ENCODE measurements around the gene ADAM19.
A peak's percentile ranks its signal among the peaks of the same experiment; 100 is the strongest.

ADAM19 gene

DNA sequence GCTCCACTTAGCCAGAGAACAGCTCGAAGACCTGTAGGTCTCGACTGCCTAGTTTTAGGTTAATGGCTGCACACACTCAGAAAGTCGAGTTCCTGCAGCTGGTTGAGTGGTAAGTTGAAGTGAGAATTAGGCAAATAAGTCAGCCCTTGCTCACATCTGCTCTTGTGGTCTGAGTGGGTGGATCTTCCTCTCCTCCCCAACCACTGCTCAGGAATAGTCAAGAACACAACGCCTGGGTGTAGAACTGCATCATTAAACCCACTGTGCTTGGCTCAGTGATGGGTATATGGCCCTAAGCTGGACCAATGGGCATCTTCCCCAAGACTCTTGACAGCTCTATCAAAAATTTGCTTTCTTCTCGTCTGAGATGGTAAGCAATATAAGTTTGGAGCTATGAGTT, 20.9 kb upstream of the ADAM19 start:
- peak; percentile 26 for DNase-seq (ENCODE audit: low read depth)

DNA sequence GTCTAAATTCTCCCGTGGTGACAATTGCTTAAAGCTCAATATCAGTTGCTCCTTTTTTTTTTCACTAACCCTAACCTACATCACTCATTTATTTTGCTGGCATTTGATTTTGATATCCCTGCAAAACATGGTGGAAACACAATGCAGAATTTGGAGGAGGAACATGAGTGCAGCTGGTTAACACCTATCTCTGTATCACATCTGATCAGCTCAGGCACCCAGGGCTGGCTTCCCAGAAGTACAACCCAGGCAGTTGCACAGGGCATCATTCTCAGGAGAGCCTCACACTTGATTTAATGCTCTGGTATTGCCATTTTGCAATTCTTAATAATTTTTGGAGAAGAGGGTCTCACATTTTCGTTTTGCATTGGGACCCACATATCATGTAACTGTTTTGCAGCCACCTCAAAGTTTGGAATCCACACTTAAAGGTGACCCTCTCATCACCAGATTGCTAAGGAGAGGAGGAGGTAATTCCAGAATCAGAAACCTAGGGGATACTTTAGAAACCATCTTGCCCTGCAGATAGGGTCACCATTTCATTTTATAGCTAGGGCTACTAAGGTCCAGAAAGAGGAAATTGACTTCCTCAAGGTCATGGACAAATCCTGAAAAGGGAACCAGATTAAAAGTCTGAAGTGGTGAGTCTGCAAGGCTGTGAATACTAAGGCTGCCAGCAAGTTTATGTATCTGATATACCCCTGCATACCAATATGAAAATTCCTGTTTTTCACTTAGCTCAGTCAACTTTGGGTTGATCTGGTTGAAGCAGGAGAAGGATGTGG, 19.3 kb upstream of the ADAM19 start:
- no peak for DNase-seq (ENCODE audit: low read depth)

DNA sequence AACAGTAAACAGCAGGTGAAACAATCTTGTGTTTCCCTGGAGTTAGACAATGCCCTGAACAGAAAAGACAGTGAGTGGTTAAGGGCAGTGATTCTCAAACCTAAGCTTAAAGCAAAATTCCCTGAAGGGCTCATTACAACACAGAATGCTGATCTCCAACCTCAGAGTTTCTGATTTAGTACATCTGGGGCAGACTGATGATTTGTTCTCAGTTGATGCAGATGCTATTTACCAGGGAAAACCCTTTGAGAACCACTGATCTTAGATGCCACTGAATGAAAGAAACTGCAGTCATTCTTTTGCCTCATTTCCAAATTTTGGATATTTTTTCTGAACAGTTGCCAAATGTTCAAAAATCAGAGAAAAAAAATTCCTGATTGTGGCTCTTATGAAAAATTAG, 18.7 kb upstream of the ADAM19 start:
- DNase-seq (ENCODE audit: low read depth) = peak; percentile 36

DNA sequence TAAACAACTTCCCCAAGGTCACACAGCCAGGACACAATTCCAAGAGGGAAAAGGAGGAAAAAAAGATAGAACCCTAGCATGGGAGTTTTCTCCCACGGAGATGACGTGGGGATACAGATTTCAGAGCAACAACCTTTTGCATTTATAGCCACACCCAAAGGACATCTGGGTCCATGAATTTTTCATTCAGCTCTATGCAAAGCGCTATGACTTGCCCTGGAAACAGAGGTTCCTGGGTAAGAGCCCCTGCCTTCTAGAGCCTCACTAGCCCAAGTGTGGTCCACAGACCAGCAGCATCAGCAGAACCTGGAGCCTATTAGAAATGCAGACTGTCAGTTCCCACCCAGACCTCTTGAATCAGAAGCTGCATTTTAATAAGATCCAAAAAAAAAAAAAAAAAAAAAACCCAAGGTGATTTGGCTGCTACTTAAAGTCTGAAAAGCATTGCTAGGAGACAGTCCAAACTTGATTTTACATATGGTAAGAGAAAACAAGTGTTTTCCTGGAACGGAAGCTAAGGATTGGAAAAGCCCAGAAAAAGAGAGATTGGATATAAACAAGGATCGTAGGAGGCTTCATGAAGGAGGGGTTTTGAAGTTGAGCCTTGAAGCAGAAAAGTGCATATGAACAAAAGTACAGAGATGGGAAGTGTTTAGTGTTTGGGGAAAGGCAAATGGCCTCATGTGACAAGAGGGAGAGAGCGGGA, 17.6 kb upstream of the ADAM19 start:
- no peak for DNase-seq (ENCODE audit: low read depth)

DNA sequence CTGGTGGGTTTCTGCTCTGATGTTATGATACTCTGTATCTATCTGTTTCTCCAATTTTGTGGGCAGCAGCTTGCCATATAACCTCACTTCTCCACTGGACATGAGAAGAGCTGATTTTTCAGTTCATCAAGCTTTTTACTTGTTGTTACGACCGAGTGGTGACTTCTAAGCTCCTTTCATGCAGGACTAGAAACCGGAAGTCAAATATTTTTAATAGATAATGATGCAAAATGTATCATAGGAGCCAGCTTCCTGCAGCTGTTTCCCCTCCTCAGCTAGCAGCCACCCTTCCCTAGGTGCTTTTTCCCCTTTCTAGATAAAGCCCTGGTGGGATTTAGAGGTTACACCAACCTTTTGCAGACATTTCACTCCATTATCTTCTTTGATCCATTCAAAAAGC, 17.0 kb upstream of the ADAM19 start:
- no peak for DNase-seq (ENCODE audit: low read depth)

DNA sequence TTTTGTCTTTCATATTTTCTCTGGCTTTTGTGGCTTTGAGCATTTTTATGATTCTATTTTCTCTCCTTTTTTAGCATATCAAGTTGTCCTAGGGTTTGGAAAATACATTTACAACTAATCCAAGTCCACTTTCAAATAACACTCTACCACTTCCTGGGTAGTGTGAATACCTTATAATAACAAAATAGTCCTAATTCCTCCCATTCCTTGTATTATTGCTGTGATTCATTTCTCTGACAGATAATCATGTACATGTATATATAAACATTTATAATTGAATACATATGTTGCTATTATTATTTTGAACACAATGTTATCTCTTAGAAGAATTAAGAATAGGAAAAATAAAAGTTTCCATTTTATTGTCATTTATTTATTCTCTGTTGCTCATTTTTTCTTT, 14.9 kb upstream of the ADAM19 start:
- no peak for DNase-seq (ENCODE audit: low read depth)

DNA sequence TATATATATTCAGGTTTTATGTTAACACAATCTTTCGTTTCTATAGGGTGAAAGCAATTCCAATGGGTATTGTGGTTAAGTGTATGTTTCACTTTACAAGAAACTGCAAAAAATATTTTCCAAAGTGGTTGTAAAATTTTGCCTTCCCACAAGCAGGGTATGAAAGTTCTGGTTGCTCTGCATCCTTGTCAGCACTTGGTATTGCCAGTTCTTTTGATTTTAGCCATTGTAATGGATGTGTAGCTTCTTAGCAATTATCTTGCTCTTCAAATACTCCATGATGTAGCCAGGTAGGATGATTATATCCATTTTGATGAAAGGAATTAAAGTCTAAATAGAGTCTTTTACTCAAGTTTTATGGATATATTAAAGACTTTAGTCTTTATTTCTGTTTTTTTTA, 9.1 kb upstream of the ADAM19 start:
- no peak for DNase-seq (ENCODE audit: low read depth)

DNA sequence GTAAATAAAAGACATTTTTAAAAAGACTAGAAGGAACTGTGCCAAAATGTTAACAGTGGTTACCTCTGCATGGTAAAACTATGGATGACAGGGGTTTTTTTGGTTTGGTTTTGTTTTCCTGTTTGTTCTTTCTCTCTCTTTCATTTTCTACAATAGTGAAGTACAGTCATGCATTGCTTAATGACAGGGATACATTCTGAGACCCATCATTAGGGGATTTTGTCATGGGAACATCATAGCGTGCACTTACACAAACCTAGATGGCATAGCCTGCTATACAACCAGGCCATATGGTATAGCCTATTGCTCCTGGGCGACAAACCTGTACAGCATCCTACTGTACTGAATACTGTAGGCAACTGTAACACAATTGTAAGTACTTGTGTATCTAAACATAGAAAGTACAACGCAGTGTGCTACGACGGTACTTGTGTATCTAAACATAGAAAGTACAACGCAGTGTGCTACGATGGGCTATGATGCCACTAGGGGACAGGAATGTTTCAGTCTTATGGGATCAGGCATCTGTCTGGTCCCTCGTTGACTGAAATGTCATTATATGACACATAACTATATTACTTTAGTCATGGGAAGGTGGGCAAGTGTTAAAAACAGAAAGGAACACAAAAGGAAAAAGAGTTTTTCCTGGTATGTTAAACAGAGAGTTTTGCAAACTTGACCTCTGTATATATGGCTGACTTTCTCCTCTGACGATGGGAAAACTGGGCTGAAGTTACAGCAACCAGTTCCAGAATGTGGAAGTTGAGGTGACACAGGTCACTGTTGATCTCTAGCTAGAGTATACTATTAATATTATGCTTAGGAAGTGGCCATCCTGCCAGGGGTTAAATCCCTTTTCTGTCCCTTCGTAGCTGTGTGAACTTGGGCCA, 7.4 kb upstream of the ADAM19 start:
- DNase-seq (ENCODE audit: low read depth) = no peak

DNA sequence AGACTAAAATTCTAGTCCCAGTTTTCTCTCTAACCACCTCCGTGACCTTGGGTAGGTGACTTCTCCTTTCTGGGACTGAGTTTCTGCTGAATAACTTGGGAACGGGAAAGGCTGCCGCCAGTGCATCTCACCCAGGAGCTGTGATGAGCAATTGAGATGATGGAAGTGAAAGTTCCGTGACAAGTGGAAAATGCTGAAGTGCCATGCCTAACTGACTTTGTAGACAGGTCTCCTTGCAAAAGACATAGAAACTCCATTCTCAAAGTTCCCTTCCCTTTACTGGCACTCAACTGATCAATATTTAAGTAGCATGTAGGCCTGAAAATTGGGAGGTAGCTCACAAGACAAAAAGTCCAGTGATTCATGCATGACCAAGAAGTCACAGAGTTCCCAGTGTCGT, 6.3 kb upstream of the ADAM19 start:
- no peak for DNase-seq (ENCODE audit: low read depth)

DNA sequence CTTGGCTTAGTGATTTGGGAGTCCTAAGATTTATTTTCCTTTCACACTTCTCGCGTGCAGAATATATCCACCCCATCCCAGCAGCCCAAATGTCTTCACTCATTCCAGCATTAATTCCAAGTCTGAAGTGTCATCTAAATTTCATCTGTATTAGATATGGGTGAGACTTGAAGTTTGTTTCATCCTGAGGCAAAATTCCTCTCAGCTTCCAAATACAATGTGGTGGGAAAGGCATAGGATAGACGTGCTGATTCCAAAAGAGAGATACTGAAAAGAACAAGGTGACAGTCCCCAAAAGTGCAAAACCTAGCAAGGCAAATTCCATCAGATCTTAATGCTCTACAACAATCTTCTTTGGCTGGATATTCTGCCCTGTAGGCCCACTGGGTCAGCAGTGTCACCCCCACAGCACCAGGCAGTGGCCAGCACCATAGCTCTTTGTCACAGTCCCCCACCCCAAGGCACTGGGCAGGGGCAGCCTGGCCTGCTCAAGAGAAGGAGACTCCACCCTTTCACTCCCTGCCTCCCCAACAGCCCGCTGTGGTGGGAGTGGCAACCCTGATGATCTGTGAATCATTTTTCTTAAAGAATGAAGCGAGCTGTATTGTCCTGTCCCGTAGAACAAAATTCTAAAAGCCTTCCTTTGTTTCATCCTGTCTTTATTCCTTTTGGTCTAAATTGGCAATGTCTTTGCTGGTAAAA, 2.7 kb upstream of the ADAM19 start:
- DNase-seq (ENCODE audit: low read depth) = no peak

DNA sequence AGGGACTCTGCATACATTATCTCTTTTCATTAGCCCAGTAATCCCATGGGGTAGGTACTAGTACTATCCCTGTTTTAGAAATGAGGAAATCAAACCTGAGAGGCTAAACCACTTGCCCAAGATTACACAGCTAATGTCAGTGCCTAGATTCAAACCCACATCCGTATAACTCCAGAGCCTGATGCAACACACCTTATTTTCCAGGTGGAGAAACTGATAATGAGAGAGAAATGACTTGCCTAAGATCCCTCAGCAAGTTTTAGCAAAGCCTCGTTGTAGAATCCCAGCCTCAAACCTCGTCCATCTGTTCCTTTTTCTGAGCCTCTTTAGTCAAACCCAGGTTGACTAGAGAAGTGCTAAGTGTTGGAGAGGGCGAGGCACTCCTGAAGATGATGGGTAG, 1.1 kb upstream of the ADAM19 start:
- no peak for DNase-seq (ENCODE audit: low read depth)

DNA sequence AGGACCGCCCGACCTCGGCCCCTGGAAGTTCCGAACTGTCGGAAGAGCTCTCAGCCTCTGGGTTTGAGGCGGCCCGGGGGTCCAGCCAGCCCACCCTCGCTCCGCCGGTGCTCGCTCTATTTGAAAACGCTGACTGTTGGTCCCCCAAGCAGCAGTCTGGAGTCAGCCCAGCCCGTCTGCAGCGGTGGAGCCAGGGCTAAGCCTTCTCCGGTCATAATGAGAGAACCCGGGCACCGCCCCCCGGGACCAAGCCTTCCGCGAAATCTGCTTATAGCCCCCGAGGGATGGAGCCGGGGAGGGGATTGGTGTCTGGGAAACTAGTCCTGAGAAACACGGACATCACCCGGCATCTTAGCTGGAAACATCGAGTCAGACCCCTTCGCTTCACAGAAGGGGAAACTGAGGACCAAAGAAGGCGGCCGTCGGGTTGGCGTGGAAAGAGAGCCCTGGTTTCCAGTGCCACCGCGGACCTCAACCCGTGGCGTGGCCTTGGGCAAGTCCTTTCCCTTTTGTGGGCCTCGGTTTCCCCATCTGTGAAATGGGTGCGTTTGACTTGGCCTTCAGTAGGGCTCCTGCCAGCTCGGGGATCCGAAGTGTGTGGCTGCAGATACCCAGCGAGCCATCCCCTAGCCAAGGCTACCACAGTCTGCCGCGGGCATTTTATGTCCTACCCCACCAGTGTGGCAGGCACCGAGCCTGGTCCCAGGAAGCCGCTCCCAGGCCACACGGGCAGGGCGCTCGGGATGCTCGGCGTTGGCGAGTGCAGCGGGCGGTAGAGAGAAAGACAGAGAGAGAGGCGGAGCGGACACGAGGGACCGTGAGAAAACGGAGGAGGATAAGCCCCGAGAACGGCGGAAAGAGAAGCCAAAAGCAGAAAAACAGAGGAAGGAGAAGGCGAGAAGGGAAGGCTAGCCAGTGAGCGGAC, 857 bp downstream of the ADAM19 start:
- peak; percentile 63 for DNase-seq (ENCODE audit: low read depth)

DNA sequence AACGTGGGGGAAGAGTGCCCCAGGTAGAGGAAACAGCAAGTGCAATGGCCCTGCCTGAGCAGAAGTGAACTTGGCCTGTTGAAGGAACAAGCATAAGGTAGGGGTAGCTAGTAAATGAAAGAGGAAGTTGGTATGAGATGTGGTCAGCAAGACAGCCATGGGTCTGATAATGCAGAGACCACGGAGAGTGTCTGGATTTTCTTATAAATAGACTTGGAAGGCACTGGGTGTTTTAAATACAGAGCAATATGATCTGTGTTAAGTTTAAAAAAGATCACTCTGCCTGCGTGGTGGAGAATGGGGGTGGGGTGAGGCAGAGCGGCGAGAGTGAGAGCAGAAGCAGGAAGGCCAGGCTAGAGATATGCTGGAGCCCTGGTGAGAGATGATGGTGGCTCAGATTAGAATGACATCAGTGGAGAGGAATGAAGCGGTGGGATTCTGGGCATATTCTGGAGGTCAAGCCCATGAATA, 4.2 kb downstream of the ADAM19 start:
- DNase-seq (ENCODE audit: low read depth) = peak; percentile 85

DNA sequence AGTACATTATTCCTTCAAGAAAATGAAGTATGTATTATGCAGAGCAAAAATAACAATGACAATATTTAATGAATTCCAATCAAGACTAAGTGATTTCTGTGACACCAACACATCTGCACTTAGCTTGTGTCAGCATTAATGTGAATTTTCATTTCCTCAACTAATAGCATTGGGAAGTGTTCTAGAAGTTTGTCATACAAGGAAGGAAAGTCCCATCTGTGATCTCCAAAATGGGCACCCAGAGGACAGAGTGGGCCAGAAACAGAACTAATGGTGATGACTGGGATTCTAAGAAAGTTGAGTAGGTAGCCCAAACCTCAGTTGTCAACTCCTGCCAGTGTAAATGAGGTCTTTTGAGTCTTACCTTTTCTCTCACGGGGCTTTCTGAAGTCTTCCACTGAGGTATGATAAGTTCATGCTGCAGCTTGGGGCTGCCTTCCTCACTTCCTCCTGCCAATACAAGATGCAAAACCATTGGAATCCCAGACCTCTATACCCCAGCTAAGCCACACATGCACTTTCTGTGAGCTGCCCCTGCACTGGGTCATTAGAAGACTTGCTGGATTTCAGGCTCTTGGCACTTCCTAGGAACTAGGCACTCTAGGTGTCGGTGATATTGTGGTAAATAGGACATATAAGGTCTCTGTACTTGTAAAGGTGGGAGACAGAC, 4.9 kb downstream of the ADAM19 start:
- DNase-seq (ENCODE audit: low read depth) = no peak

DNA sequence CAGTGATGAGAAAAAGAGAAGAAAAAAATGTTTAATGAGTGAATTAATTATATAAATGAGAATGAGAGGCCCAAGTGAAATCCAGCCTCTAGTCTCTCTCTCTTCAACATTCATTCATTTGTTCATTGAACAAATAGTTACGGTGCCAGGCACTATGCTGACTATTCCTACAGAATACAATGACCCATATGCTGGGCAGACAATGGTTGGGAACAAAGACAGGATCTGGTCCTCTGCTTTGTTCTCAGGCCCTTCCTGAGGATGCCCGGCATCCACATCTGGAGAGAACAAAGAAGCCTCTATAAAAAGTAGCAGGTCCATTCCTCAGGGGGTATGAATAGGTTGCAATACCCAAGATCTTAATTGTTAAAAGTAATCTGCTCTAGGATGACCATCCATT, 6.9 kb downstream of the ADAM19 start:
- DNase-seq (ENCODE audit: low read depth) = no peak

DNA sequence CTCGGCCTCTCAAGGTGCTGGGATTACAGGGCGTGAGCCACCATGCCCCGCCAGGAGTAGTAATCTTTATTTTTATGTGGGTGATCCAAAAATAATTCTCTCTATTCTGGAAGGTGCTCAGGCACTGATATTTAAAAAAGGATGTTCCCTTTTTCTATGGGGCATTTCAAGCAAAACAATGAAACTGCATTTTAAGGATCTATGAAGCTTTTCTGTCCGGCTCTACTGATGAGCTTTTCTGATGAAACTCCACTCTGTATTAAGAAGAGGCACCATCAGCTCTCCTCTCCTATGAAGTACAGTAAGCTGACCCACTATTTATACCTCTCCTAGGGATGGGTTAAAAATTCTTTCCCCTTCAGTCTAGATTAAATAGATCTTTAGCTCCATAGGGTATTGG, 7.4 kb downstream of the ADAM19 start:
- DNase-seq (ENCODE audit: low read depth) = no peak

DNA sequence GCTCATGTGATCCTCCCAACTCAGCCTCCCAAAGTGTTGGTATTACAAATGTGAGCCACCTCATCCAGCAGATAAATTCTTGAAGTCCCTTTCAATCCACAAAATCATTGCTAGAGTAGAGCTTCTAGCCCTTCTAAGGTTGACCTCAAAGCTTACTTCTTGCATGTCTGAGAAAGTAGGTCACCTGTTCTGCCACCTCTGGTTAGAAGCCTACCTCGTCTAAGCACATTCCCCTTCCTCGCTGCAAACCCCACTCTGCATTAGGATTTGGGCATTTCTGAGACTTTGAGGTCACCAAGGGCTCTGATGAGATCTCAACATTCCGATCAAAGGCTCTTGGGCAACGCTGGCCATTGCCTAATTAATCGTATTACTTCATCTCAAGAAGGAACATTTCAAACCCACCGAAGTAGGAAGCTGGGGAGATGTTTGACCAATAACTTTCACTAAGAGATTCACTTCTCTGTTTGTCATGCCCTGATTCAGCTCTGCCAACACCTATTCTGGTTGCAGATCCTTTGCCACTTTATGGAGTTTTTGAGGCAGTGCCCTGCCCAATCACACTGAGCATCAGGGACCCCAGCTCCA, 8.6 kb downstream of the ADAM19 start:
- DNase-seq (ENCODE audit: low read depth) = no peak

DNA sequence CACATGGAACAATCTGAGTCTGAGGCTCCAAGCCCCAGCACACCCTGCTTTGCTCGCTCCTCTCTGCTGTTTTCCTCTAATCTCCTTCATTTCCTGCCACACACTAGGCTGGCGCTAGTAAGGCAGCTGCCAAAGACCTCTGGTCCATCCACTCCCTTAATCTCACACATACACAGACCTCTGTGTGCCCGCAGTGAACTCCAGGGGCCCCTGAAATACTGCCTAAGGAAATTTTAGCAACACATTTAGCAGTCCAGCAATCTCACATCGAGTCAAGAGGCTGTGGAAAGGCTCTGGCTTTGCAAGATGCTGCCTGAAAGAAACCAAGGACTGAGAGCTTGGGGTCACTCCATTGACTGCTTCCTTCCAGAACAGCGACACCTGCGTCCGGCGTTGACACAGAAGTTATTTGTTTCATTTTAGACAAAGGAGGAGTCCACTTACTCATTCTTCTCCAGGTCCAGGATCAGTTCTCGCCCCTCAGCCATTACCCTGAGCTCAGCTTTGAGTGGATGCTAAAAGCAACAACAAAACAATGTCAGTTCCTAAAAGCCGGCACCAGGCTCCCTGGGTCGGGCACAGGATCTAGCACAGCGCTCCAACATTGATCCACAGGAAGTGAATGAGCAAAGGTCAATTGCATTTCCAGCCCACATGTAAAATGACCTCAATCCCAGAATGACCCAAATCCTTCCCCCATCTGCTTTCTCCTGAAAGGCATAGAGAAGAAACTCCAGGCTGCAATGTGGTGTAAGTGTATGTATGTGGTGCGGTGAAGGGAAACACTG, 11.5 kb downstream of the ADAM19 start:
- peak; percentile 51 for DNase-seq (ENCODE audit: low read depth)

DNA sequence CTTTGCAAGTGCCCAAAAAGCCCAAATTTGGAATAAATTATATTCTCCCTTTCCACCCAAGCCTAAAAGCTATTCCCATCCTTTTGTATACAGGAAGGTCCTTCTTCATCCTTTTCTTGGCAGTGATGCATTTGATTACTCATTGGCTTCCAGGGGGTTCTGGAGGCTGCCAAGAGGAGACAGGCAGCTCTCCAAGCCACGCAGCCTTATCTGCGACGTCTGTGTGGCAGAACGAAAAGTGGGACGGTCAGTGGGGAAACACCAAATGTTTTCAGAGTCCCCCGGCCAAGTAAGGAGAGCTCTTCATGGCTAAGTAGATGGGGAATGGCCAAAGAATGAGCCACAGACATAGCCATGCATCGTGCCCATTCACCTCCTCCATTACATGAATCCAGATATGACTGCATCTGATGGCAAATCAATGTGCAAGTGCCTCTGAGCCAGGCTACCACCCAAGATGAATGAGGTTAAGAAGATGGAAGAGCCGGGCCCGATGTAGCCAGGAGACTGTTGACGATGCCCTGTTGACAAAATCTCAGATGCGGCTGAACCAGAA, 12.1 kb downstream of the ADAM19 start:
- peak; percentile 90 for DNase-seq (ENCODE audit: low read depth)
